Measurements from ENCODE around the gene KRTAP10-10.

Gene KRTAP10-10

GRCh38 chr21:44615466-44615865, 21.7 kb upstream of the KRTAP10-10 start:
- Histone ChIP-seq H3K9ac (ENCODE audit: low read length in 2 of 2) (no peak overlapping the region), H3K27me3 (ENCODE audit: control insufficient read depth in 1 of 2, insufficient read depth in 2 of 2, low read length in 2 of 2) (peaks cover 2 to 8% of the 10 kb centered on the region in 2 donors), H3K4me1 (ENCODE audit: control insufficient read depth, insufficient read depth, low read length) (no peaks in the 10 kb centered on the region), H3K27ac (ENCODE audit: low read length) (no peak overlapping the region), H3K9me3 (ENCODE audit: control insufficient read depth in 2 of 2, low read length in 2 of 2) (peaks cover 2 to 14% of the 10 kb centered on the region in 2 donors), H3K36me3 (ENCODE audit: control insufficient read depth in 2 of 2, insufficient read depth in 2 of 2, low read length in 2 of 2) (no peaks in the 10 kb centered on the region), H3K4me3 (ENCODE audit: low read length in 2 of 2) (no peak overlapping the region)

GRCh38 chr21:44615911-44616590, 21.1 kb upstream of the KRTAP10-10 start:
- H3K27ac ChIP-seq (ENCODE audit: low read length), result no peak overlapping the region

GRCh38 chr21:44616591-44616926, 20.6 kb upstream of the KRTAP10-10 start:
- H3K4me1 ChIP-seq (ENCODE audit: control insufficient read depth, insufficient read depth, low read length), result no peaks in the 10 kb centered on the region
- no peak overlapping the region for H3K9ac ChIP-seq (ENCODE audit: low read length in 2 of 2)
- H3K36me3 ChIP-seq (ENCODE audit: control insufficient read depth in 2 of 2, insufficient read depth in 2 of 2, low read length in 2 of 2), result no peaks in the 10 kb centered on the region
- H3K27ac ChIP-seq (ENCODE audit: low read length), result no peak overlapping the region
- H3K27me3 ChIP-seq (ENCODE audit: control insufficient read depth in 1 of 2, insufficient read depth in 2 of 2, low read length in 2 of 2), result peaks cover 2 to 8% of the 10 kb centered on the region in 2 donors
- H3K4me3 ChIP-seq (ENCODE audit: low read length in 2 of 2), result no peak overlapping the region
- H3K9me3 ChIP-seq (ENCODE audit: control insufficient read depth in 2 of 2, low read length in 2 of 2), result peaks cover 2 to 12% of the 10 kb centered on the region in 2 donors

More at GRCh38 chr21:44615911-44616590, 21.1 kb upstream of the KRTAP10-10 start:
- peaks cover 2 to 14% of the 10 kb centered on the region in 2 donors for H3K9me3 ChIP-seq (ENCODE audit: control insufficient read depth in 2 of 2, low read length in 2 of 2)
- H3K4me3 ChIP-seq (ENCODE audit: low read length in 2 of 2), result no peak overlapping the region
- H3K4me1 ChIP-seq (ENCODE audit: control insufficient read depth, insufficient read depth, low read length), result no peaks in the 10 kb centered on the region
- no peak overlapping the region for H3K9ac ChIP-seq (ENCODE audit: low read length in 2 of 2)
- peaks cover 2 to 8% of the 10 kb centered on the region in 2 donors for H3K27me3 ChIP-seq (ENCODE audit: control insufficient read depth in 1 of 2, insufficient read depth in 2 of 2, low read length in 2 of 2)
- H3K36me3 ChIP-seq (ENCODE audit: control insufficient read depth in 2 of 2, insufficient read depth in 2 of 2, low read length in 2 of 2), result no peaks in the 10 kb centered on the region

- Histone ChIP-seq H3K36me3 (ENCODE audit: control insufficient read depth in 2 of 2, insufficient read depth in 2 of 2, low read length in 2 of 2) (no peaks in the 10 kb centered on the region), H3K27me3 (ENCODE audit: control insufficient read depth in 1 of 2, insufficient read depth in 2 of 2, low read length in 2 of 2) (peaks cover 2 to 8% of the 10 kb centered on the region in 2 donors), H3K9ac (ENCODE audit: low read length in 2 of 2) (no peak overlapping the region), H3K4me3 (ENCODE audit: low read length in 2 of 2) (no peak overlapping the region), H3K27ac (ENCODE audit: low read length) (no peak overlapping the region), H3K4me1 (ENCODE audit: control insufficient read depth, insufficient read depth, low read length) (no peaks in the 10 kb centered on the region), H3K9me3 (ENCODE audit: control insufficient read depth in 2 of 2, low read length in 2 of 2) (peaks cover 7 to 8% of the 10 kb centered on the region in 2 donors)
These were observed 20.1 kb upstream of the KRTAP10-10 start for GRCh38 chr21:44617071-44617501.

GRCh38 chr21:44618504-44618903, 18.7 kb upstream of the KRTAP10-10 start:
- Histone ChIP-seq H3K9me3 (ENCODE audit: control insufficient read depth in 2 of 2, low read length in 2 of 2) (peaks cover 13 to 14% of the 10 kb centered on the region in 2 donors), H3K27me3 (ENCODE audit: control insufficient read depth in 1 of 2, insufficient read depth in 2 of 2, low read length in 2 of 2) (peaks cover 2 to 8% of the 10 kb centered on the region in 2 donors), H3K9ac (ENCODE audit: low read length in 2 of 2) (no peak overlapping the region), H3K4me1 (ENCODE audit: control insufficient read depth, insufficient read depth, low read length) (no peaks in the 10 kb centered on the region), H3K4me3 (ENCODE audit: low read length in 2 of 2) (no peak overlapping the region), H3K27ac (ENCODE audit: low read length) (no peak overlapping the region), H3K36me3 (ENCODE audit: control insufficient read depth in 2 of 2, insufficient read depth in 2 of 2, low read length in 2 of 2) (no peaks in the 10 kb centered on the region)

GRCh38 chr21:44618909-44619308, 18.2 kb upstream of the KRTAP10-10 start:
- no peaks in the 10 kb centered on the region for H3K36me3 ChIP-seq (ENCODE audit: control insufficient read depth in 2 of 2, insufficient read depth in 2 of 2, low read length in 2 of 2)
- peaks cover 2 to 8% of the 10 kb centered on the region in 2 donors for H3K27me3 ChIP-seq (ENCODE audit: control insufficient read depth in 1 of 2, insufficient read depth in 2 of 2, low read length in 2 of 2)
- H3K4me1 ChIP-seq (ENCODE audit: control insufficient read depth, insufficient read depth, low read length), result no peaks in the 10 kb centered on the region
- H3K27ac ChIP-seq (ENCODE audit: low read length), result no peak overlapping the region
- H3K4me3 ChIP-seq (ENCODE audit: low read length in 2 of 2), result no peak overlapping the region
- H3K9me3 ChIP-seq (ENCODE audit: control insufficient read depth in 2 of 2, low read length in 2 of 2), result peaks cover 13 to 14% of the 10 kb centered on the region in 2 donors
- H3K9ac ChIP-seq (ENCODE audit: low read length in 2 of 2), result no peak overlapping the region

- peaks cover 0 to 2% of the 10 kb centered on the region in 2 donors for H3K27me3 ChIP-seq (ENCODE audit: control insufficient read depth in 1 of 2, insufficient read depth in 2 of 2, low read length in 2 of 2)
- no peak overlapping the region for H3K27ac ChIP-seq (ENCODE audit: low read length)
- no peak overlapping the region for H3K9ac ChIP-seq (ENCODE audit: low read length in 2 of 2)
These were observed 17.3 kb upstream of the KRTAP10-10 start for GRCh38 chr21:44619886-44620285.

GRCh38 chr21:44623575-44623974, 13.6 kb upstream of the KRTAP10-10 start:
- no peaks in the 10 kb centered on the region for H3K36me3 ChIP-seq (ENCODE audit: control insufficient read depth in 2 of 2, insufficient read depth in 2 of 2, low read length in 2 of 2)
- peaks cover 13 to 21% of the 10 kb centered on the region in 2 donors for H3K9me3 ChIP-seq (ENCODE audit: control insufficient read depth in 2 of 2, low read length in 2 of 2)
- no peak overlapping the region for H3K4me3 ChIP-seq (ENCODE audit: low read length in 2 of 2)
- no peak overlapping the region for H3K9ac ChIP-seq (ENCODE audit: low read length in 2 of 2)
- H3K4me1 ChIP-seq (ENCODE audit: control insufficient read depth, insufficient read depth, low read length), result no peaks in the 10 kb centered on the region
- H3K27me3 ChIP-seq (ENCODE audit: control insufficient read depth in 1 of 2, insufficient read depth in 2 of 2, low read length in 2 of 2), result peaks cover 6 to 12% of the 10 kb centered on the region in 2 donors
- no peak overlapping the region for H3K27ac ChIP-seq (ENCODE audit: low read length)

More at GRCh38 chr21:44619886-44620285, 17.3 kb upstream of the KRTAP10-10 start:
- Histone ChIP-seq H3K4me3 (ENCODE audit: low read length in 2 of 2) (no peak overlapping the region), H3K36me3 (ENCODE audit: control insufficient read depth in 2 of 2, insufficient read depth in 2 of 2, low read length in 2 of 2) (no peaks in the 10 kb centered on the region), H3K4me1 (ENCODE audit: control insufficient read depth, insufficient read depth, low read length) (no peaks in the 10 kb centered on the region), H3K9me3 (ENCODE audit: control insufficient read depth in 2 of 2, low read length in 2 of 2) (peaks cover 13 to 19% of the 10 kb centered on the region in 2 donors)

GRCh38 chr21:44625756-44626155, 11.4 kb upstream of the KRTAP10-10 start:
- Histone ChIP-seq H3K9me3 (ENCODE audit: control insufficient read depth in 2 of 2, low read length in 2 of 2) (peaks cover 5 to 21% of the 10 kb centered on the region in 2 donors), H3K36me3 (ENCODE audit: control insufficient read depth in 2 of 2, insufficient read depth in 2 of 2, low read length in 2 of 2) (no peaks in the 10 kb centered on the region), H3K4me1 (ENCODE audit: control insufficient read depth, insufficient read depth, low read length) (no peaks in the 10 kb centered on the region), H3K27me3 (ENCODE audit: control insufficient read depth in 1 of 2, insufficient read depth in 2 of 2, low read length in 2 of 2) (peaks cover 7 to 18% of the 10 kb centered on the region in 2 donors), H3K9ac (ENCODE audit: low read length in 2 of 2) (no peak overlapping the region), H3K4me3 (ENCODE audit: low read length in 2 of 2) (no peak overlapping the region), H3K27ac (ENCODE audit: low read length) (no peak overlapping the region)

GRCh38 chr21:44626262-44626661, 10.9 kb upstream of the KRTAP10-10 start:
- Histone ChIP-seq H3K4me1 (ENCODE audit: control insufficient read depth, insufficient read depth, low read length) (no peaks in the 10 kb centered on the region), H3K27ac (ENCODE audit: low read length) (no peak overlapping the region), H3K4me3 (ENCODE audit: low read length in 2 of 2) (no peak overlapping the region), H3K9me3 (ENCODE audit: control insufficient read depth in 2 of 2, low read length in 2 of 2) (peaks cover 5 to 24% of the 10 kb centered on the region in 2 donors), H3K9ac (ENCODE audit: low read length in 2 of 2) (no peak overlapping the region), H3K27me3 (ENCODE audit: control insufficient read depth in 1 of 2, insufficient read depth in 2 of 2, low read length in 2 of 2) (peaks cover 7 to 18% of the 10 kb centered on the region in 2 donors), H3K36me3 (ENCODE audit: control insufficient read depth in 2 of 2, insufficient read depth in 2 of 2, low read length in 2 of 2) (no peaks in the 10 kb centered on the region)

GRCh38 chr21:44626673-44627143, 10.4 kb upstream of the KRTAP10-10 start, which contains the start of gene KRTAP10-9:
KRTAP10-9 (plus strand) TSS chr21:44627093; CDS start chr21:44627172, 79 bp downstream.
- Histone ChIP-seq H3K27me3 (ENCODE audit: control insufficient read depth in 1 of 2, insufficient read depth in 2 of 2, low read length in 2 of 2) (peaks cover 7 to 18% of the 10 kb centered on the region in 2 donors), H3K4me1 (ENCODE audit: control insufficient read depth, insufficient read depth, low read length) (no peaks in the 10 kb centered on the region), H3K9ac (ENCODE audit: low read length in 2 of 2) (no peak within 1 kb of the TSS), H3K4me3 (ENCODE audit: low read length in 2 of 2) (no peak within 1 kb of the TSS), H3K27ac (ENCODE audit: low read length) (no peak within 1 kb of the TSS), H3K9me3 (ENCODE audit: control insufficient read depth in 2 of 2, low read length in 2 of 2) (peaks cover 5 to 23% of the 10 kb centered on the region in 2 donors), H3K36me3 (ENCODE audit: control insufficient read depth in 2 of 2, insufficient read depth in 2 of 2, low read length in 2 of 2) (no peaks in the 10 kb centered on the region)
